Mesothelial cell of epicardium (in vitro differentiated cells): ENCODE data around the gene DOCK10. TPM values are rescaled to one million over a fixed set of nuclear protein-coding genes. Genes with fewer than 3 reads are reported as not detected.
A peak's percentile ranks its signal among the peaks of the same experiment; 100 is the strongest.

Experiments
- DNase-seq, 2 experiments: peaks; one replicate each; pipeline ENCODE4 v3.0.0; 2021; ENCODE audit warnings: low spot score in 2 of 2; ENCODE audit not compliant: unreplicated experiment in 2 of 2
- H3K27ac Mint-ChIP-seq: 2 replicates; pipeline ENCODE4 v1.8.0; 2021; ENCODE audit warnings: mixed read lengths
- H3K27me3 Mint-ChIP-seq: 2 replicates; pipeline ENCODE4 v1.8.0; 2021; ENCODE audit warnings: low read depth, mixed read lengths
- H3K36me3 Mint-ChIP-seq: 2 replicates; pipeline ENCODE4 v1.8.0; 2021; ENCODE audit warnings: mixed read lengths
- H3K4me1 Mint-ChIP-seq: 2 replicates; pipeline ENCODE4 v1.8.0; 2021; ENCODE audit warnings: mixed read lengths
- H3K4me3 Mint-ChIP-seq: 2 replicates; pipeline ENCODE4 v1.8.0; 2021; ENCODE audit warnings: mild to moderate bottlenecking, moderate library complexity, mixed read lengths
- H3K9me3 Mint-ChIP-seq: 2 replicates; pipeline ENCODE4 v1.8.0; 2021; ENCODE audit warnings: mixed read lengths
- CTCF ChIP-seq: fragments of 200-600 bp; sonication (generic); IDR thresholded peaks from one replicate; pipeline ENCODE4 v1.5.0; 2021; ENCODE audit warnings: antibody characterized with exemption; ENCODE audit not compliant: unreplicated experiment
- total RNA-seq: library from RNA; stranded (reverse); gene quantifications from 3 replicates; pipeline ENCODE4 v1.2.1, GENCODE V29; 2021

DOCK10 gene
- total RNA-seq, 1 donor from 2014 or later: 2.4 TPM

GRCh38 chr2:224869601-224870233 lies 172.6 kb downstream of the DOCK10 start:
- DNase-seq: no peak
- no peaks in the 10 kb centered on the region for H3K36me3 Mint-ChIP-seq
- no peak overlapping the region for H3K4me3 Mint-ChIP-seq
- H3K27me3 Mint-ChIP-seq: no peaks in the 10 kb centered on the region
- TF ChIP-seq CTCF: no peak
- no peak overlapping the region for H3K27ac Mint-ChIP-seq
- H3K4me1 Mint-ChIP-seq: peaks cover 8% of the 10 kb centered on the region
- peaks cover 8% of the 10 kb centered on the region for H3K9me3 Mint-ChIP-seq

DNA sequence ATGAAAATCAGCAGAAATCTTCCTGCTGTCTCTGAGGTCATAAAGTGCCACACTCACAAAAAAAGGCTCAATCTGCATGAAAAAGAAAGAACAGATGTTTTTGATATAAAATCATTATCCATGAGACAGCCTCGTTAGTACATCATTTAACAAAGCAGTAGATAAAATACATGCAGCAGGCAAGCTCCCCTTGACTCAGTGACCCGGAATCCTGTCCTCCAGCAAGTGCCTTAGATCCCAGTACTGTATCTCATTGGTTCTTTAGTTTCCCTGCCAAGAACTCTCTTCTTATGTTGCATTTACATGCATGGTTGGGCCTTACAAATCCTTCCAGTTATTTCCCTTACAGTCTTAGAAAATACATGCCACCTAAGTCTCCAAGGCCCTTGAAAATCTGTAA lies 177.3 kb downstream of the DOCK10 start:
- Mint-ChIP-seq H3K4me3 (no peak overlapping the region), H3K27ac (no peak overlapping the region), H3K27me3 (no peaks in the 10 kb centered on the region), H3K36me3 (no peaks in the 10 kb centered on the region), H3K9me3 (no peaks in the 10 kb centered on the region), H3K4me1 (peaks cover 17% of the 10 kb centered on the region)
- TF ChIP-seq CTCF: no peak
- no peak for DNase-seq

GRCh38 chr2:224861266-224861665 lies 181.0 kb downstream of the DOCK10 start:
- H3K36me3 Mint-ChIP-seq: no peaks in the 10 kb centered on the region

GRCh38 chr2:224860786-224861185 lies 181.5 kb downstream of the DOCK10 start:
- no peak for TF ChIP-seq CTCF
- Mint-ChIP-seq H3K27me3 (no peaks in the 10 kb centered on the region), H3K27ac (no peak overlapping the region), H3K9me3 (no peaks in the 10 kb centered on the region), H3K4me1 (peaks cover 18% of the 10 kb centered on the region), H3K4me3 (no peak overlapping the region), H3K36me3 (no peaks in the 10 kb centered on the region)
- no peak for DNase-seq

More at GRCh38 chr2:224861266-224861665, 181.0 kb downstream of the DOCK10 start:
- Mint-ChIP-seq H3K27ac (peak overlapping the region; percentile 35), H3K4me3 (no peak overlapping the region), H3K4me1 (peaks cover 19% of the 10 kb centered on the region), H3K27me3 (no peaks in the 10 kb centered on the region), H3K9me3 (no peaks in the 10 kb centered on the region)
- DNase-seq: no peak
- TF ChIP-seq CTCF: no peak

DNA sequence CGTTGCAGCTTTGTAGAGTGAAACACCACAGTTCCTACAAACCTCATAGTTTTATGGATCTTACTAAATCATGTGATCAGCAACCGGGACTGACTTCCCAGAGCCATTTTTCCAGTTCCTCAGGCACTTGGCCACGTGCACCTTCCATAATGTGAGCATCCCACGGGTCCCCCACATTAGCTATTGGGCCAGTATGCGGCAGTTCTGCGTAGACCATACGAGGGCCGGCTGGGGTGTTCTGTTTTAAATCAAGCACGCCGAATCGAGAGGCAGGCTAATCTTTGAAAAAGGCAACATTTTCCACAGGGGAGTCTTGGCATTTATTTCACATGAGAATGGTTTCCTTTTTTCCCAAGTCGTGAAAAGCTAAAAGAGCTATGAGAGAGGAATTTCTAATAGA lies 190.5 kb downstream of the DOCK10 start:
- no peaks in the 10 kb centered on the region for H3K27me3 Mint-ChIP-seq
- no peaks in the 10 kb centered on the region for H3K9me3 Mint-ChIP-seq
- DNase-seq: no peak
- H3K4me3 Mint-ChIP-seq: no peak overlapping the region
- H3K4me1 Mint-ChIP-seq: peaks cover 11% of the 10 kb centered on the region
- H3K36me3 Mint-ChIP-seq: no peaks in the 10 kb centered on the region
- no peak for TF ChIP-seq CTCF
- no peak overlapping the region for H3K27ac Mint-ChIP-seq

GRCh38 chr2:224850081-224850480 lies 192.2 kb downstream of the DOCK10 start:
- H3K27ac Mint-ChIP-seq: no peak overlapping the region
- H3K4me3 Mint-ChIP-seq: no peak overlapping the region
- H3K9me3 Mint-ChIP-seq: no peaks in the 10 kb centered on the region
- H3K27me3 Mint-ChIP-seq: no peaks in the 10 kb centered on the region
- H3K36me3 Mint-ChIP-seq: no peaks in the 10 kb centered on the region
- peaks cover 11% of the 10 kb centered on the region for H3K4me1 Mint-ChIP-seq
- DNase-seq: no peak
- no peak for TF ChIP-seq CTCF
